GM23248 (cell line): ENCODE results near the gene ARF4.

ENCODE experiments used
- EZH2 ChIP-seq: fragments of 200-600 bp; sonication (generic); IDR thresholded peaks from 2 replicates; pipeline ENCODE4 v1.6.1; 2018; ENCODE audit warnings: antibody characterized with exemption, mild to moderate bottlenecking; ENCODE audit not compliant: insufficient read depth, poor library complexity, severe bottlenecking
- EZH2phosphoT487 ChIP-seq: fragments of 200-600 bp; sonication (generic); IDR thresholded peaks from 2 replicates; pipeline ENCODE4 v1.6.1; 2018; ENCODE audit warnings: antibody characterized with exemption, moderate library complexity, mild to moderate bottlenecking, low read depth; ENCODE audit not compliant: insufficient read depth

DNA sequence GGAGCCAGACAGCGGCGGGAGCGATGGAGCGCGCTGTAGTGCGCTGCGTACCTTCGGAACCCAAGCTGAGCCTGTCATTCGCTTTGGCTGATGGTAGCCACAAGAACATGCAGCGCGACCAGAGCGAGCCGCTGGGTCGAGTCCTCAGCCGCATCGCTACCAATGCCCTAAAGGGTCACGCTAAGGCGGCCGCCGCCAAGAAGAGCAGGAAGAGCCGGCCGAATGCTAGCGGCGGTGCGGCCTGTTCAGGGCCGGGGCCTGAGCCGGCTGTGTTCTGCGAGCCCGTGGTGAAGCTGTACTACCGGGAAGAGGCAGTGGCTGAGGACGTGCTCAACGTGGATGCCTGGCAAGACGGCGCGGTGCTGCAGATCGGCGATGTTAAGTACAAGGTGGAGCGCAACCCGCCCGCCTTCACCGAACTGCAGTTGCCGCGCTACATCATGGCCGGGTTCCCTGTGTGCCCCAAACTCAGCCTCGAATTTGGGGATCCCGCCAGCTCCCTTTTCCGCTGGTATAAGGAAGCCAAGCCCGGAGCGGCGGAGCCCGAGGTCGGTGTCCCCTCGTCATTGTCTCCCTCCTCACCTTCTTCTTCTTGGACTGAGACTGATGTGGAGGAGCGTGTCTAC is 40.6 kb downstream of the ARF4 start:
- no peak for TF ChIP-seq EZH2
- TF ChIP-seq EZH2phosphoT487 = no peak
